Adrenal gland (tissue), 12 donors: ENCODE results near the gene LPP. TPM values are rescaled to one million over a fixed set of nuclear protein-coding genes. Genes with fewer than 3 reads are reported as not detected.

Experiments
- DNase-seq, 7 donors: peaks; one replicate each; pipeline ENCODE4 v3.0.0-alpha.2; 2019 to 2020
- H3K27ac ChIP-seq, 5 donors: fragments of 200-600 bp; sonication (generic) in 4 of 5; 1 replicate in 3 of 5; 2 replicates in 2 of 5; pipeline versions ENCODE4 v1.5.1 to v1.8.0; 2016 to 2020; ENCODE audit warnings: mild to moderate bottlenecking in 1 of 5
- H3K27me3 ChIP-seq: fragments of 200-600 bp; 2 replicates; pipeline ENCODE4 v1.8.0; 2021
- H3K36me3 ChIP-seq, 2 donors: fragments of 200-600 bp; replicated peaks in 1 of 2; 1 replicate in 1 of 2; 2 replicates in 1 of 2; pipeline versions ENCODE4 v1.5.1 to v1.8.0; 2018 to 2022
- H3K4me1 ChIP-seq, 2 donors: fragments of 200-600 bp; replicated peaks in 1 of 2; 1 replicate in 1 of 2; 2 replicates in 1 of 2; pipeline versions ENCODE4 v1.5.1 to v1.8.0; 2018 to 2021
- H3K4me3 ChIP-seq, 4 donors: fragments of 200-600 bp; sonication (generic) in 3 of 4; one replicate each; pipeline ENCODE4 v1.5.1; 2016 to 2018
- H3K9me3 ChIP-seq, 3 donors: fragments of 200-600 bp; sonication (generic) in 1 of 3; replicated peaks in 1 of 3; 1 replicate in 2 of 3; 2 replicates in 1 of 3; pipeline versions ENCODE4 v1.5.1 to v1.8.0; 2016 to 2021
- CTCF ChIP-seq, 6 experiments: fragments of 450-650 bp in 4 of 6; fragments of 200-600 bp in 2 of 6; sonication (generic) in 1 of 6; IDR thresholded peaks; 1 replicate in 5 of 6; 2 replicates in 1 of 6; pipeline versions ENCODE4 v1.5.1 to v1.8.0; 2016 to 2021; ENCODE audit warnings: antibody characterized with exemption in 6 of 6, mild to moderate bottlenecking in 2 of 6, moderate library complexity in 1 of 6
- POLR2A ChIP-seq, 2 donors: fragments of 450-650 bp; IDR thresholded peaks; one replicate each; pipeline ENCODE4 v1.6.1; 2017; ENCODE audit warnings: antibody characterized with exemption in 2 of 2, mild to moderate bottlenecking in 2 of 2, moderate library complexity in 1 of 2
- WGBS, 4 donors: extraction: QIAGEN DNeasy Blood & Tissue Kit in 2 of 4; methylation state at CpG; one replicate each; pipeline versions ENCODE4 v1.1.5 to v1.1.7; 2013 to 2017; 5-methylcytosine and 5-hydroxymethylcytosine counted together
- intact Hi-C, 2 donors: fragments of 100-400 bp; cut with DNase I; formaldehyde crosslinking; loops; one replicate each; pipeline versions ENCODE4 v1.14.1 to v1.15.0; 2022 to 2023
- polyA plus RNA-seq, 3 donors: library from polyadenylated mRNA; stranded (reverse); fragments of 200-250 nt in 2 of 3; fragments of 350-450 nt in 1 of 3; fragmentation: Illumina TruSeq in 1 of 3; extraction: RNeasy Lipid Tissue Mini Kit (QIAGEN cat#74804) in 1 of 3; gene quantifications; one replicate each; pipeline ENCODE4 v1.2.3, GENCODE V29; 2013 to 2014
- total RNA-seq, 9 donors: library from RNA; depleted of rRNA in 4 of 9; stranded (reverse); fragments of >200 nt in 4 of 9; fragments of 120-200 nt in 1 of 9; fragmentation: NEBNext Ultra II Directional in 1 of 9; extraction: Animal tissue kit (Norgen Biotek cat#: 25700) in 1 of 9; gene quantifications; one replicate each; pipeline versions ENCODE4 v1.1.0 to v1.2.4, GENCODE V29; 2013 to 2023
- donor health status: healthy with polysubstance abuse.
- donor health status: Bipolar disorder and iron deficiency.
- donor health status: DM: yes; HTN: yes; CAD: no.
- donor health status: DM: no; HTN: no; CAD: no.
- donor health status: DM: no; HTN: no; CAD: no.
- donor health status: DM: yes; HTN: yes; CAD: no.

Gene LPP
- total and polyA plus RNA-seq, 12 donors, result 7.0 to 170 (median 101) TPM

DNA sequence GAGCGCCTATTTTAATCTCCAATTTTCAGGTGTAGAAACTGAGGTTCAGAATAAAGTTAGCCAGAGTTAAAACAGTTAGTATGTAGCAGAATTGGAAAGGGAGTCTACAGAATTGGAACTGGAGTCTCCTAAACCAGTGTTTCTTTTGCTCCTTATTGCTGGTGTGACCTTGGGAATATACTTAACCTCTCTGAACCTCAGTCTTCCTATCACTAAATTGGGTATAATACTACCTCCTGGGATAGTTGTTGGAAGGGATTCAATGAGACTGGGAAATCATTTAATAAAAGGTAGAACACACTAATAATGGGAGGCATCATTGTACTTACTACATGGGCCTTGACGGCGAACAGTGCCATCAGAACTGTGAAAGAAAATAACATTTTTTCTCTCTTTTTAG lies 55.1 kb downstream of the LPP start:
- Histone ChIP-seq H3K36me3 (no peaks in the 10 kb centered on the region), H3K9me3 (no peaks in the 10 kb centered on the region), H3K27me3 (no peaks in the 10 kb centered on the region), H3K4me3 (no peak overlapping the region), H3K4me1 (peaks cover 4 to 10% of the 10 kb centered on the region in 2 donors), H3K27ac (no peak overlapping the region)
- DNase-seq, result no peak
- intact Hi-C loops, result no loop called here
- no peak for TF ChIP-seq CTCF (IDR thresholded peaks at IDR 0.05)
- TF ChIP-seq POLR2A (IDR thresholded peaks at IDR 0.05), result no peak
- 79 to 95% (median 88%) methylated on average over 3 of the region's 3 CpGs for WGBS, 4 donors

GRCh38 chr3:188209740-188210139 lies 55.8 kb downstream of the LPP start:
- TF ChIP-seq CTCF (IDR thresholded peaks at IDR 0.05) (no peak), POLR2A (IDR thresholded peaks at IDR 0.05) (no peak)
- Histone ChIP-seq H3K9me3 (no peaks in the 10 kb centered on the region), H3K27me3 (no peaks in the 10 kb centered on the region), H3K4me3 (no peak overlapping the region), H3K36me3 (no peaks in the 10 kb centered on the region), H3K27ac (no peak overlapping the region), H3K4me1 (peaks cover 4 to 15% of the 10 kb centered on the region in 2 donors)
- WGBS, 4 donors, result 91 to 100% (median 95%) methylated on average over 1 of the region's 1 CpG
- intact Hi-C loops, result no loop called here
- DNase-seq, result no peak

GRCh38 chr3:188211476-188211875 lies 57.5 kb downstream of the LPP start:
- H3K4me3 ChIP-seq, result no peak overlapping the region

DNA sequence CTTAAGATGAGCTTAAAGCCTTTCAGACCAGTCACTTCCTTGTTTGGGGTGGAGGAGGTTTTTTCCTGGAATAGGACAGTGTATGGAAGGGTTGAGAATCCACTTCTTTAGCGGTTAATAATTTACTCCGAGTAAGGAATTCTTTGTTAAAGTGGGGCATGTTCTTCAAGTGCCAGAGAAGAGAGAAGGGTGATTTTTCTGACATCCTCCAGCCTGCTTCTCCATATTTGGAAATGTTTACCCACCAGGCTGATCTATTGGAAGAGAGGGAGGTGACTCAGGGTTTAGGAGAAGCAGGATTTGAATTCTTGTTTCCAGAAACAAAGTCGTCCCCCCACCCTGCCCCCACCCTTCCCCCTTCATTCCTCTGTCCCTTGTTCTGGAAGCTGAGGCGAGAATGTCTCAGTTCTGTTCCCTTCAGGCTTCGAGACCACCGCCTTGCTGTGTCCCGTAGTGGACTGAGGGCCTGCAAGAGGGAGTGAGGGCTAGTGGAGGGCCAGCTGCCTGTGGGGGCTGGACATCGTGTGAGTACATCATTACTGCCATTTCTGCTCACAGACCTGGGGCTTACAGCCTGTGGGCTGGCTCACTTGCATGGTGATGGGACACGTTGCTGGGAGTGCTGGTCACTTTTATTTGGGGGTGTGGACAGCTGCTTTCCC lies 58.5 kb downstream of the LPP start:
- WGBS, 4 donors, result 68 to 91% (median 83%) methylated on average over 4 to 9 of the region's 9 CpGs
- Histone ChIP-seq H3K4me3 (no peak overlapping the region), H3K4me1 (peaks cover 4 to 27% of the 10 kb centered on the region in 2 donors), H3K27me3 (no peaks in the 10 kb centered on the region), H3K27ac (peak overlapping the region in 2 of 5 donors; percentile 49 to 61), H3K9me3 (no peaks in the 10 kb centered on the region), H3K36me3 (no peaks in the 10 kb centered on the region)
- intact Hi-C loops, result no loop called here
- DNase-seq, result peak in 2 of 7 donors; percentile 17 to 46
- no peak for TF ChIP-seq CTCF (IDR thresholded peaks at IDR 0.05)
- no peak for TF ChIP-seq POLR2A (IDR thresholded peaks at IDR 0.05)

More at GRCh38 chr3:188211476-188211875, 57.5 kb downstream of the LPP start:
- TF ChIP-seq CTCF (IDR thresholded peaks at IDR 0.05) (no peak), POLR2A (IDR thresholded peaks at IDR 0.05) (no peak)
- intact Hi-C loops, result no loop called here
- H3K27me3 ChIP-seq, result no peaks in the 10 kb centered on the region
- peaks cover 4 to 18% of the 10 kb centered on the region in 2 donors for H3K4me1 ChIP-seq
- 91 to 98% (median 93%) methylated on average over 4 of the region's 4 CpGs for WGBS, 4 donors
- H3K9me3 ChIP-seq, result no peaks in the 10 kb centered on the region
- H3K36me3 ChIP-seq, result no peaks in the 10 kb centered on the region
- peak overlapping the region in 2 of 5 donors; percentile 12 to 61 for H3K27ac ChIP-seq
- DNase-seq, result peak in 2 of 7 donors; percentile 11 to 29
